ENCODE data around the gene ADAMTS17.

DNA sequence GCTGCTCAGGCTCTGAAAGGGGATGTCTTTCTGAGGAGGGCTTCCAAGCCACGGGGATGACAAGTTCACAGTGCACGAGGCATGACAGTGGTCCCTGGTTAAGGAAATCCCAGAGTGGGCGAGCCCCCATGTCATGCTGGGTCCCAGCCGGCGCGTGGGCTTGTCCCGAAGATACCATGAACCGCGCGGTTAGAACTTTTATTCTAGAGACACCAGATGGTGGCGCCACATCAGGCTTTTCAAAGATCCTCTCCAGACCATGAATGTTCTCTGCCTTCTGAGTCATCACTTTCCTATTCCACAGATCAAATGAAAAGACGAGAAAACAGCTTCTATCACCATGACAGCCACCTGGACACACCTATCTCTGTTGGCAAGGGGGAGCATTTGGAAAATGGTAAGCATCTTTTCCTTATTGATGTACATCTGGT lies 380.7 kb downstream of the ADAMTS17 start:
- TF ChIP-seq, protein P1, sequence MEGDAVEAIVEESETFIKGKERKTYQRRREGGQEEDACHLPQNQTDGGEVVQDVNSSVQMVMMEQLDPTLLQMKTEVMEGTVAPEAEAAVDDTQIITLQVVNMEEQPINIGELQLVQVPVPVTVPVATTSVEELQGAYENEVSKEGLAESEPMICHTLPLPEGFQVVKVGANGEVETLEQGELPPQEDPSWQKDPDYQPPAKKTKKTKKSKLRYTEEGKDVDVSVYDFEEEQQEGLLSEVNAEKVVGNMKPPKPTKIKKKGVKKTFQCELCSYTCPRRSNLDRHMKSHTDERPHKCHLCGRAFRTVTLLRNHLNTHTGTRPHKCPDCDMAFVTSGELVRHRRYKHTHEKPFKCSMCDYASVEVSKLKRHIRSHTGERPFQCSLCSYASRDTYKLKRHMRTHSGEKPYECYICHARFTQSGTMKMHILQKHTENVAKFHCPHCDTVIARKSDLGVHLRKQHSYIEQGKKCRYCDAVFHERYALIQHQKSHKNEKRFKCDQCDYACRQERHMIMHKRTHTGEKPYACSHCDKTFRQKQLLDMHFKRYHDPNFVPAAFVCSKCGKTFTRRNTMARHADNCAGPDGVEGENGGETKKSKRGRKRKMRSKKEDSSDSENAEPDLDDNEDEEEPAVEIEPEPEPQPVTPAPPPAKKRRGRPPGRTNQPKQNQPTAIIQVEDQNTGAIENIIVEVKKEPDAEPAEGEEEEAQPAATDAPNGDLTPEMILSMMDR (IDR thresholded peaks at IDR 0.05; ENCODE audit: low read depth, low read length) = peak; percentile 19; the same call in 1 of the 2 replicates
- TF ChIP-seq EZH2phosphoT487 (IDR thresholded peaks at IDR 0.05; ENCODE audit: low read depth) = no peak

Measured in OCI-LY3 (cell line).